LoVo (cell line): ENCODE data around the gene GPA33.

Experiments
- DNase-seq: peaks from one replicate; pipeline ENCODE4 v3.0.0-alpha.2; 2016; ENCODE audit warnings: low spot score

GPA33 gene, protein sequence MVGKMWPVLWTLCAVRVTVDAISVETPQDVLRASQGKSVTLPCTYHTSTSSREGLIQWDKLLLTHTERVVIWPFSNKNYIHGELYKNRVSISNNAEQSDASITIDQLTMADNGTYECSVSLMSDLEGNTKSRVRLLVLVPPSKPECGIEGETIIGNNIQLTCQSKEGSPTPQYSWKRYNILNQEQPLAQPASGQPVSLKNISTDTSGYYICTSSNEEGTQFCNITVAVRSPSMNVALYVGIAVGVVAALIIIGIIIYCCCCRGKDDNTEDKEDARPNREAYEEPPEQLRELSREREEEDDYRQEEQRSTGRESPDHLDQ

DNA sequence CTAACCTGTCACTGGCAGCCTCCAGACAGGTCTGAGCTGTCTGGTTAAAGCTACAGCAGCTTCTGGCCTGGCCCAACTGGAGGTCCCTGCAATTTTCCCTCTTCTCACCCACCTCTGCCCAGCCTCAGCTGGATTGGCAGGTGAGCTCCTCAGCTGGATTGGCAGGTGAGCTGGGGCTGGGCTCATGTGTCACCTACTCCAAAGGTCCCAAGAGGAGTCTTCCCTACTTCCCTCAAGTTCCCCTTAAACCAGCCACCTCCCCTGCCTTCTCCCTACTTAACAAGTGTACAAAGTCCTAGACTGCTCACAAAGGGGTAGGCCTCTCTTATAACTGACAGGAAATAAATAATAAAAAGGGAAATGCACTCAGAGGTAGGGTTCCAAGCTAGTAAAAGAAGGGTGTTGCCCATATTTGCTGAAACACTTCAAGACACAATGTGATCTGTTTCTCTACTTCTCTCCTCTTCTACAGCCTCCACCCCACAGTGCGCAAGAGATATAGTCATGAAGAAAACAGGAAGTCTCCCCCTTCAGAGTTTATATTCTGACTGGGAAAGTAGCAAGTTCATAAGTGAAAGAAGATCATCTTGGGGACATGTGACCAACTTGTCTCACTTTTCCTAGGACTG lies at the start of gene GPA33:
GPA33 (minus strand) TSS at position 64 of the 629 bp plus-strand sequence. CDS start 90 bp downstream, outside the sequence.
- peak; percentile 75 for DNase-seq

DNA sequence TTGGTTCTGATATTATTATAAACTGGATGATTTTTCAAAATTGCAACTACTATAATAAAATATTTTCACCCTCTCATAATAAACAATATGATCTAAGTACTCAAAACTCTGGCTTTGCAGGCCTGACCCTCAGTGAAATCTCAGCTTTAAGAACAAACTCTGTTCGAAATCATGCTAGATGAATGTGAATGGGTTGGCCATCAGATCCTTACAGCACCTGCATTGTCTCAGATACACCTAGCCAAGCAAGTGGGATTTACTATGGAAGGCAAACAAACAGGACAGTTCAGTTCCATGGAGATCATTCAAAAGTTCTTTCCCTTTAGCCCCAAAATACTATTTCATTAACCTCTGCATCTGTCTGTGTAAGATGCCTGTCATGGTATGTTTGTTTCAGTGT lies 48.5 kb upstream of the GPA33 start:
- DNase-seq: no peak

DNA sequence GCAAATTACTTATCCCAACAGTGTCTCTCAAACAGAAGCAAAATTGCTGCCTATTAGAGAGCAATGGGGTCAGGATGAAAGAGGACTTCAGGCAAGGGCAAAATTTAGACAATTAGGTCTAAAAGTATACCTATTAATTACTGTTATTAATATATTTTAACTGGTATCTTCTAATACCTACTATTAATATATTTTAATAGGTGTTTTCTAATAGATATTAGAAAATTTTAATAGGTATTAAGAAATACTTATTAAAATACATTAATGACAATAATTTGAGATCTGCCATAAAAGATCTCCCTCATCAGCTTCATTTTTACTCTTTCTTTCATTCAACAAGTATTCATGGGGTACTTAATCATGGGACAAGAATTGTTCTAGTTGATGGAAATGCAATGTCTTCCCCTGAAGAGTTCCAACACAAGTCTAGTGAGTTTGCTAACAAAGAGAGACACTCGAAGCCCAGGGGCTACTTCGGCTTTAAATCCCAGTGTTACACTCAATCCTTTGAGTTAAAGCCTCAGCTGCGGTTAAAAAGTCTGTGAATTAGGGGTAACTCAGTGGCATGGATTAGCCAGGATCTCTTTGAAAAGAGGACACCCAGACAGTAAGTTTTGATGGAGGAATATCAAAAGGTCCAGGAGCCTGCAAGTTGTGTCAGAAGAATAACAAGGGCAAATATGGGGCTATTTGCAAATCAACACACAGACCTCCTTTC lies 47.8 kb upstream of the GPA33 start:
- DNase-seq: no peak

DNA sequence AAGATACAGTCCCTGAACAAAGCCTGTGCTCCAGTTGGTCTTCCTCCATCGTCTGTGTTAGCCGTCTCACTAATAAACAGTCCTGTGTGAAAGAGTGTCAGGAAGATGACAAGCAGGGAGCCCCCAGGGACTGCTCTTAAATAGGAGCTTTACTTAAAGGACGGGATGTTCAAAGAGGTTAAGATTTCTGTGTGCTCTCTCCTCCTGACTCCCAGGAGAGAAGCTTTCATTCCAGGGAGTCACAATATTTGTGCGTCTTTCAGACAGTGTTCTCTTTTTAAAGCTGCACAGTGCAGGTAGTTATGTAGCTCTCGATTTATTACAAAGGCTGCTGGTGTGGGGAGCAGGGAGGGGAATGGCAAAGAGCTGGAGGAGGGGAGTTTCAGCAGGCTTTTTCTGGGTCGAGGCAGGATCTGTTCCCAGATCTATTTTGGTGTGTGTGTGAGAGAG lies 47.2 kb upstream of the GPA33 start:
- no peak for DNase-seq

DNA sequence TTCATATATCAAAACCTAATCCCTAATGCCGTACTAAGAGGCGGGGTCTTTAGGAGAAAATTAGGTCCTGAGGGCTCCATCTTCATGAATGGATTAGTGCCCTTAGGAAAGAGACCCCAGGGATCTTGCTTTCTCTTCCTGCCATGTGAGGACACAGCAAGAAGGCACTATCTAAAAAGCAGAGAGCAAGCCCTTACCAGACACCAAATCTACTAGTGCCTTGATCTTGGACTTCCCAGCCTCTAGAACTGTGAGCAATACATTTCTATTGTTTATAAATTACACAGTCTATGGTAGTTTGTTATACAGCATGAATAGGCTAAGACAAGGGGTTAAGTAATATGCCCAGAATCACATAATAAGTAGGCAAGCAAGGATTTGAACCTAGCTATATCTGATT lies 46.6 kb upstream of the GPA33 start:
- DNase-seq: no peak

DNA sequence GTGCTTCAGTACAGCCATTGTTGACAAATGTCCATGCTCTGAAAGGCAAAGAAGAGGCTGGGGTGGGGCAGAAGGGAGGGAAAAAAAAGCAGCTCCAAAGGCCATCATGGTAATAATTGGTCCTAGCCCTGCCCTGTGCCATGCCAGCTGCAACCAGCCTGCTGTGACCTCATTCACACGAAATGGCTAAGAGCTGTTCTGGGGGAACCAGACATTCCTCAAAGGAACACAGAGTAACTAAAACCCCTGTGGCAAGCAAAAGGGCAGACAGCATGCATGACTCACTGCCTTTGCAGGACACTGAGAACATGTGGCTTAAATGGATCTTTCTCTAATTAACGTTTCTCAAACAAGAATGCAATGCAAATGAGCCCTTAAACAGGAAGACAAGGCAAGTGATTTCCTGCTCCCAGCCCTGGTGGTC lies 46.0 kb upstream of the GPA33 start:
- no peak for DNase-seq

DNA sequence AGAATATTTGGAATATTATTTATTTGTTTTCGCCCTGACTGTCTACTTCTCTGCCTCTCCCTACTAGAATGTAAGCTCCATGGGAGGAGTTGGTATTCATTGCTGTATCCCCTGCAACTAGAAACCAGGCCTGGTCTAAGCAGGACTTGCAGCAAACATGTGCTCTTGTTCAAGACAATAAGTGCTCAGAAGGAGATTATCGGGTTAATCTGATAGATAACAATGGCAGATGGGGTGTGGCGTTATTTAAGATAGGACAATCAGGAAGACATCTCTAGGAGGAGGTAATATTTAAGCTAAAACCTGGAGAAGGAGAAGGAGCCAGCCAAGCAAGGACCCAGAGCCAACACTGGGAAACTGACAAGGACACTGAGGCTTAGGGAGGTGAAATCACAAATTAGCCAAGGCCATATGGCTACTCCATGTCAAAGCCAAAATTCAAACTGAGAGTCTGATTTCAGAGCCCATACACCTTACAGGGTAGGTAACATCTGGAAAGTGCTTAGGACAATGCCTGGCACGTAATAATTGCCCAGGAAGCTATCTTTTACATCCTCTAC lies 45.2 kb upstream of the GPA33 start:
- no peak for DNase-seq

DNA sequence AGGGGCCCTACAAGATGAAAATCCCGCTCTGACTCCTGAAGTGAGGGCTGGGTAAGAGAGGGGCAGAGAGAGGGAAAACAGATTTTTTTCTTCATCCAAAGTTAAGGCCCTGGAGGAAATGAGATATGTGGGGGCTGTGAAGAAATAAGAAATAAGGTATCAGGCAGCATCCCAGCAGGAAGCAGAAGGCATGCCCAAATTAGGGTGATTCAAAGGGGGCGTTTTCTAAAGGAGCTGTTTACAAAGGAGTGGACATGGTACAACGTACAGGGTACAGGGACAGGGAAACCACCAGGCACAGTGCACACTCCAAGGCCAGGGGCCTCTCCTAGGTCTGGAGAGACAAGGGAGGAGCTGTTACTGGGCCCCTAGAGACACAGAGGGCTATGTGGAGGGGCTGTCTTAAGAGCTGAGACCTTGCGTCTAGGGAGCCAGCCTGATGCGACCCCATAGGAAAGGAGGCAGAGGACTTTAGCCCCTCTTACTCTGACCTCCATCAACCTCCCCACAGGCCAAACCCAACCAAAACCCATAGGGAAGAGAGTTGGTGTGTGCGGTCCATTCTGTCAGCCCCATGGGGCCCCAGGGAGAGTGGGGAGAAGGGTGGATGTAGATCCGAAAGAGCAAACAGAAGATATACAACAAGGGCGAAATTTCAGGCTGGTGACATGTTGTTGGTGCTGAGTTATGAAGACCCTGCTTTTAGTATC lies 42.3 kb upstream of the GPA33 start:
- no peak for DNase-seq

DNA sequence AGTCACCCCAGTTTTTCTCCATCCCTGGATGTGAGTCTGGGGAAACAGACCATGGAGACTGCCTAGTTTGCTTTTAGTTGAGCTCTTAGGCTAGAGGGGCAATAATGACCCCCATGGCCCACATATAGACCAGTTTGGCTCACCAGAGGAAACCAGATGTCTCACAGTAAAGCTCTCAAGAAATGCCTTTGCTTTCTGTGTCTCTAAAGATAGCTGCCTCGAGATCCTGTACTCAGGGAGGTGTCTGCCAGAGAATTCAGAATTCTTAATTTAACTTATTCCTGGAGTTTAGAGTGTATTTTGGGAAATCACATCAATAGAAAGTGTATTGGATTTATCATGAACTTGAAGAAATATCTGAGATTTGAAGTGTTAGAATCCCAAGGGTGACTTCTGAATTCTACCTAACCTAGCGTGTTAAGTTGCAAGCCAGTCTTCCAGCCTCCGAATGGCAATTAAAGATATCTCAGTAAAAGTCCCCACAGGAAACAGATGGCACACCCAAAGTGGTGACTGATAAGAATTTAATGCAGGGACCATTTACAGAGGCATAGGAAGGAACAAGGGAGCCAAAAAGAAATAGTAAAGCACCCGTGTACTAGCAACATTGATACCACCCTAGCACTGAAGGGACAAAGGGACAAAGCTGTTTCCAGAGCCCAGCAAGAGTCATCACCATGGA lies 40.8 kb upstream of the GPA33 start:
- DNase-seq: no peak

DNA sequence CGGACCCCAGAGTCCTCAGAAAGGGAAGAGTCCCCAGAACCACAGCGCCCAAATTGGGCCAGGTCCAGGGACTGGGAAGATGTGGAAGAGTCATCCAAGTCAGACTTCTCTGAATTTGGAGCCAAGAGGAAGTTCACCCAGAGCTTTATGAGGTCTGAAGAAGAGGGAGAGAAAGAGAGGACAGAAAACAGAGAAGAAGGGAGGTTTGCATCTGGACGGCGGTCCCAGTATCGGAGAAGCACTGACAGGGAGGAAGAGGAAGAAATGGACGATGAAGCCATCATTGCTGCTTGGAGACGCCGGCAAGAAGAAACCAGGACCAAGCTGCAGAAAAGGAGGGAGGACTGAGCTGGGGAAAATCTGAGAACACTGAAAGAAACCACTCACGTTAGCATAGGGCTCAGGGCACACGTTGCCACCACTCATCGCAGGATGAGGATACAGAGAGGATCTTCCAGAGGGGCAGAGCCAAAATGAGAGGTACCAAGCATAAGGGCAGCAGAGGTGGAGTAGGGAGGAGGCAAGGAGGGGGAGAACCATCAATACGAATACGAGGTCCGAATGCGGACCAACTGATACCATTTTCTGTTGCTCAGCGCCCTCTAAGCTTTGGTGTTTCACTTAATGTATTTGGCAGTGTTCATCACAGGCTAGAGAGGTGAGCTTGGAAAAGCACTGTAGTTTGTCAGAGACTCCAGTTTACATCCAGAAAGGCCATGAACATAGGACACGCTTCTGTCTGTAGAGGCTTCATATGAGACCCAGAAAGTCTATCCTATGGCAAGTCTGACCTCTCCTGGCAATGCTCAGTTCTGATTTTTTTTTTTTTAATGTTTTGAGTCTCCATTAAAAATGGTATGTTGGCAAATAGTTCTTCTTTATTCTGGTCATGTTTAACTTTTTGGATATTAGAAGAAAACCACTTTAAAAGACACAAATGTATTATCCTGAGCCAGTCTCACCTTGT lies 38.4 kb upstream of the GPA33 start:
- DNase-seq: no peak

DNA sequence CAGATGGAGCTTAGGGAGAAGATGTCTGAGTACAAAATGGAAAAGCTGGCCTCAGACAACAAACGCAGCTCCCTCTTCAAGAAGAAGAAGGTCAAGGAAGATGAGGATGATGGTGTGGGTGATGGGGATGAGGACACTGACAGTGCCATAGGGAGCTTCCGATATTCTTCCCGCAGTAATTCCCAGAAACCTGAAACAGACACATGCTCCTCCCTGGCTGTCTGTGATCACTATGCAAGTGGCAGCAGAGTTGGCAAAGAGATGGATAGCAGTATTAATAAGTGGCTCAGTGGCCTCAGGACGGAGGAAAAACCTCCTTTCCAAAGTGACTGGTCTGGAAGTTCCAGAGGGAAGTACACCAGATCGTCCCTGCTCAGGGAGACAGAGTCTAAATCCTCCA lies 37.5 kb upstream of the GPA33 start:
- DNase-seq: no peak

DNA sequence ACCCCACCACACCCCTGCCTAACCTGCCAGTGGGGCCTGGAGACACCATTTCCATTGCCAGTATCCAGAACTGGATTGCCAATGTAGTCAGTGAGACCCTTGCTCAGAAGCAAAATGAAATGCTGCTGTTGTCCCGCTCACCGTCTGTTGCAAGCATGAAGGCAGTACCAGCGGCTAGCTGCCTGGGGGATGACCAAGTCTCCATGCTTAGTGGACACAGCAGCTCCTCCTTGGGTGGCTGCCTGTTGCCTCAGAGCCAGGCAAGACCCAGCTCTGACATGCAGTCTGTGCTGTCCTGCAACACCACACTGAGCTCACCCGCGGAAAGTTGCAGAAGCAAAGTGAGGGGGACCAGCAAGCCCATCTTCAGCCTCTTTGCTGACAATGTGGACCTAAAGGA lies 37.1 kb upstream of the GPA33 start:
- no peak for DNase-seq

DNA sequence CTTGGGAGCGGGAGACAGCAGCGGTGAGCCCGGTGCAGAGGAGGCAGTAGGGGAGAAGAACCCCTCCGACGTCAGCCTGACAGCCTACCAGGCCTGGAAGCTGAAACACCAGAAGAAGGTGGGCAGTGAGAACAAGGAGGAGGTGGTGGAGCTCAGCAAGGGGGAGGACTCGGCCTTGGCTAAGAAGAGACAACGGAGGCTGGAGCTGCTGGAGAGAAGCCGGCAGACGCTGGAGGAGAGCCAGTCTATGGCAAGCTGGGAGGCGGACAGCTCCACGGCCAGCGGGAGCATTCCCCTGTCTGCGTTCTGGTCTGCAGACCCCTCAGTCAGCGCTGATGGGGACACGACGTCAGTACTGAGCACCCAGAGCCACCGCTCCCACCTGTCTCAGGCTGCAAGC lies 36.6 kb upstream of the GPA33 start:
- DNase-seq: no peak

DNA sequence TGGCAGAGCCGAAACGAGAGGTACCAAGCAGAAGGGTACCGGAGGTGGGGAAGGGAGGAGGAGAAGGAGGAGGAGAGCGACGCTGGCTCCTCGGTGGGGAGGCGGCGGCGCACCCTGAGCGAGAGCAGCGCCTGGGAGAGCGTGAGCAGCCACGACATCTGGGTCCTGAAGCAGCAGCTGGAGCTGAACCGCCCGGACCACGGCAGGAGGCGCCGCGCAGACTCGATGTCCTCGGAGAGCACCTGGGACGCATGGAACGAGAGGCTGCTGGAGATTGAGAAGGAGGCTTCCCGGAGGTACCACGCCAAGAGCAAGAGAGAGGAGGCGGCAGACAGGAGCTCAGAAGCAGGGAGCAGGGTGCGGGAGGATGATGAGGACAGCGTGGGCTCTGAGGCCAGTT lies 36.1 kb upstream of the GPA33 start:
- DNase-seq: no peak

DNA sequence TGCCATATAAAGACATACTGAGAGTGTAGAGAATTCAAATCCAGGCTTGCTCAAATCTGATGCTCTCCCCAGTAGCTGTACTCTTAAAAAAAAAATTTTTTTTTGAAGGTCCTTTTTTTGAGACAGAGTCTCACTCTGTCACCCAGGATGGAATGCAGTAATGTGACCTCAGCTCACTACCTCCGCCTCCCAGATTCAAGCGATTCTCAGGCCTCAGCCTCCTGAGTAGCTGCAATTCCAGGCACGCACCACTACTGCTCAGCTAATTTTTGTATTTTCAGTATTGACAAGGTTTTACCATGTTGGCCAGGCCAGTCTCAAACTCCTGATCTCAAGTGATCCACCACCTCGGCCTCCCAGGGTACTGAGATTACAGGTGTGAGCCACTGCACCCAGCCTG lies 32.4 kb upstream of the GPA33 start:
- no peak for DNase-seq

DNA sequence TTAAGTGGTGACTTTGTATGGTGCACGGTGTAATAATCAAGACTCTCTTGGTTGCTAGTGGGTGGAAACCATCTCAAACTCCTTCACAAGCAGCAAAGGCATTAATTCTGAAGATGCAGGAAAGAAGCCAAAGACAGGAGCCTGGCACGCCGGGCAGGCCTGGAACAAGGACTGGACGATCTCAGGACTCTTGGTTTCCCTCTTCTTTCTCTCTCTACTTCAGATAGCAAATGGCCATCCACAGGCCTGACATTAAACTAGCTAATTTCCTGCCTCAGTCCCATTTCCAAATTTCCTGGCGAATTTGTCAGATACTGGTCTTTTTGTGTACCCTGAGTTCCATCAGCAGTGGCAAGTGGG lies 31.9 kb upstream of the GPA33 start:
- DNase-seq: no peak

DNA sequence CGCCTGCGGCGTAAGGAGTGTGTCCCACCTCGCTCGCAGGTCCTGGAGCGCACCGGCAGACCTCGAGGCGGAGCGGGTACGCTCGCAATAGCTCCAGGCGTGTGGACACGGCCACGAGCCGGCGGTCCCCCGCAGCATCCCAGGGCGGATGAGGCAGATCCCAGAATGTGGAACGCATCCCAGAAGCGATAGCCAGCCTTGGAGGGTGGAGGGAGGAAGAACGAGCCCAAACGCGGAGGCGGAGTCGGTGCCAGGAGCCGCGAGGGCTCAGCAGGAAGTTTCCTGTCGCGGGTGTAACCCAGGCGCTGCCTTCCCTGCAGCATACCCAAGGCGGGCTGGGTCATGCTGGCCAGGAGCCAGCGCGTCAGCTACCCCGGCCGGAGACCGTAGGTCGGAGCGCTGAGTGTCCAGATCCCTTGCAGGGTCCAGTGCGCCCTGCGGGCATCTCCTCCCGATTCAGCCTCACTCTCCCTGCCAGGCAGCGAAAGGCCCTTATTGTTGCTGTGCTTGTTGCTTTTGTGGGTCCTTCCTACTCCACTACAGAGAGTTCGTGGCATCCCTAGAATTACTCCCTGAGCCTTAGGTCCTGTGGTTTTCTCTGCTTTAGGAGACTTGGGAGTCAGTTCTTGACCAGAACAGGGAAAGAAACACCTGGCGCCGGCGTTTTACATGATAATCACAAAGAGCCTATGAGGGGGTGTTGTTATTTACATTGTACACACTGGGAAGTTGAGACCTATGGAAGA lies 31.4 kb upstream of the GPA33 start:
- DNase-seq: peak; percentile 82

DNA sequence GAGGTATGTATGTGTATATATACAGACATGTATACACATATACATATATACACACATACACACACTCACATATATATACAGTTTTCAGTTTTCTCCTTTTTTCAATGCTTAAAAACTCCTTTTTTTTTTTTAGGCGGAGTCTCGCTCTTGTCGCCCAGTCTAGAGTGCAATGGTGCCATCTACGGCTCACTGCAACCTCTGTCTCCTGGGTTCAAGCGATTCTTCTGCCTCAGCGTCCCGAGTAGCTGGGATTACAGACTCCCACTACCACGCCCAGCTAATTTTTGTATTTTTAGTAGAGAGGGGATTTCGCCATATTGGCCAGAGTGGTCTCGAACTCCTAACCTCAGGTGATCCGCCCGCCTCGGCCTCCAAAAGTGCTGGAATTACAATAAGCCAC lies 30.7 kb upstream of the GPA33 start:
- no peak for DNase-seq

DNA sequence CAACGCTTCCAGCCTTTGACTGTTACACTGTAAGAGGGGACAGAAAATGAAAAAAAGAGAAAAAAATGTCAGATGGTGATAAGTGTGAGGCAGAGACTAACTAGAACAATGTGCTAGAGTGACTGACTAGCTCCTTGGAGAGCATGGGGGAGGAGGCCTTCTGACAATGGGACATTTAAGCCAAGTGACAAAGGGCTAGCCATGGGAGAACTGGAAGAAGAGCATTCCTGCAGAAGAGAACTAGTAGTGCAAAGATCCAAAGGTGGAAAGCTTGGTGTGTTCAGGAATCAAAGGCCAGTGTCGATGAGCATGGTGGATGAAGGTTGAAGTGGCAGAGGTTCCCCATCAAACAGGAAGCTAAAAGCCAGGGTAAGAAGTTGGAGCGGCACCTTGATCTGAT lies 29.5 kb upstream of the GPA33 start:
- DNase-seq: no peak

DNA sequence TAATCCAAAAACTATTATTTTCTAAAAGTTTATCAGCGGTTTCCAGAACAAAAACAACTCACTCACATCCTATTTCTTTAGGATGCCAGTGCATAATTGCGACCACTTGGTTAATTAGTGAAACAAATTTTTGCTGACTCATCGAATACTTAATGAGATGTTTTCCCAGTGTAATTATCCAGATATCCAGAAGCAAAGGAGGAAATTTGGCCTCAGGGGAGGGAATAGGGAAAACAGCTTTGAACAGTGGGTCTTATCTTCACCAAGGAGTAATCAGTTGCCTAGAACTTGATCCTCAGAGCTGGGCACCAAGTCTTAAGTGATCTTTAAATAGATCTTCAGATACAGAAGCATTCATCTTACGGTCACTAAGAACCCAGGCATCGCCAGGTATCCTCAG lies 28.0 kb upstream of the GPA33 start:
- no peak for DNase-seq
